Measurements from ENCODE around the gene IL17REL.

The IL17REL gene

DNA sequence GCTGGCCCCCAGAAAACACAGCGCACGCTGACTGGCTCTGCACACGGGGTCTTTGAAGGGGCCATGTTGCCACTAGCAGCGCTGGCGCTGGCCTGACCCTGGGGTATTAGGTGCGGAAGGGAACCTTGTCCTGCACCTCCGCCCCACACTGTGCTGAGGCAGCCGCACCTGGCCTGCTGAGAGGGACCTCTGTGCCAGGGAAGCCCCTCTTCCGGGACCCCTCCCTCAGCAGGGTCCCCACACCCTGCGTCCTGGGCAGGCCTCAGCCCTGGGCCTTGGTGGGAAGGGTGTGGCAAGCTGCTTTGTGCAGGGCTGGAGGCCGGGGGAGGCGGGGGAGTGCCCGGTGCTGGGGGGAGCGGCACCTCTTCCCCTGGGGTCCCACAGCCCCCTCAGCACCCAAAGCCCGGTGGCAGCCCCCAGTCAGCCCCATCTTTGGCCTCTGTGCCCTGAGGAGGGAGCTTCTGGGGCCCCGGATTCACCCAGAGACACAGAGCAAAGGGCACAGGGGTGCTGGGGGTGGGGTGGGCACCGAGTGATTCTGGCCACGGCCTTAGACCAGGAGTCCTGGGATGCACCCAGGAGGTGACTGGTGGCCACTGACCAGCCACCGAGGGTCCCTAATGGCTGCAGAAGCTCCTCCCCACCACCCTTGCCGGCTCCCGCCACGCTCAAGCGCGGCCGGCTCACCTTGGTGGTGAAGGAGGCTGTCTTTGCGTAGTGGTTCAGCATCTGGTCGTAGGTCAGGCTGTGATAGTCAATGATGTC is 34.1 kb upstream of the IL17REL start:
- Mint-ChIP-seq H3K4me1 (peaks cover 19% of the 10 kb centered on the region), H3K9me3 (peaks cover 27% of the 10 kb centered on the region), H3K27me3 (ENCODE audit: low read depth, poor library complexity) (peaks cover 25% of the 10 kb centered on the region), H3K27ac (no peak overlapping the region), H3K36me3 (ENCODE audit: low read depth) (peaks cover 9% of the 10 kb centered on the region), H3K4me3 (no peak overlapping the region)
- no peak for DNase-seq
- TF ChIP-seq, protein P1, sequence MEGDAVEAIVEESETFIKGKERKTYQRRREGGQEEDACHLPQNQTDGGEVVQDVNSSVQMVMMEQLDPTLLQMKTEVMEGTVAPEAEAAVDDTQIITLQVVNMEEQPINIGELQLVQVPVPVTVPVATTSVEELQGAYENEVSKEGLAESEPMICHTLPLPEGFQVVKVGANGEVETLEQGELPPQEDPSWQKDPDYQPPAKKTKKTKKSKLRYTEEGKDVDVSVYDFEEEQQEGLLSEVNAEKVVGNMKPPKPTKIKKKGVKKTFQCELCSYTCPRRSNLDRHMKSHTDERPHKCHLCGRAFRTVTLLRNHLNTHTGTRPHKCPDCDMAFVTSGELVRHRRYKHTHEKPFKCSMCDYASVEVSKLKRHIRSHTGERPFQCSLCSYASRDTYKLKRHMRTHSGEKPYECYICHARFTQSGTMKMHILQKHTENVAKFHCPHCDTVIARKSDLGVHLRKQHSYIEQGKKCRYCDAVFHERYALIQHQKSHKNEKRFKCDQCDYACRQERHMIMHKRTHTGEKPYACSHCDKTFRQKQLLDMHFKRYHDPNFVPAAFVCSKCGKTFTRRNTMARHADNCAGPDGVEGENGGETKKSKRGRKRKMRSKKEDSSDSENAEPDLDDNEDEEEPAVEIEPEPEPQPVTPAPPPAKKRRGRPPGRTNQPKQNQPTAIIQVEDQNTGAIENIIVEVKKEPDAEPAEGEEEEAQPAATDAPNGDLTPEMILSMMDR (IDR thresholded peaks at IDR 0.05): no peak

DNA sequence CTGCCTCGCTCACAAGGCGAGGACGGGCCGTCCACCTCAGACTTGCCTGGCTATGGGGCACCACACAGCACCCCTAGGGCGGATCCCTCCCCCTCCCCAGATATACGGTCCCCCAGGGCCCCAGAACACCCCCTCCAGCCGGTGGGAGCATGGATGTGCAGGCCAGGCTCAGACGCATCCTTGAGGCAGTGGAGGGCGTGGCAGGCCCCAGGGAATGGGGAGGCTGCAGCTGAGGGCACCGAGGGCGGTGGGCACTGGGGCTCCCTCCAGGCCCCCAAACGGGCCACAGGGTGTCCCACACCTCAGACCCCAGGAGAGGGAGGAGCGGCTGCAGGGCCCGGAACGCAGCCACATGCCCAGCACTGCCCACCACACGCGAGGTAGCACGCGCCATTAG is 33.5 kb upstream of the IL17REL start:
- no peak for DNase-seq
- Mint-ChIP-seq H3K4me1 (peaks cover 19% of the 10 kb centered on the region), H3K36me3 (ENCODE audit: low read depth) (peaks cover 9% of the 10 kb centered on the region), H3K4me3 (no peak overlapping the region), H3K9me3 (peaks cover 28% of the 10 kb centered on the region), H3K27me3 (ENCODE audit: low read depth, poor library complexity) (peaks cover 19% of the 10 kb centered on the region), H3K27ac (no peak overlapping the region)
- TF ChIP-seq, protein P1 (IDR thresholded peaks at IDR 0.05): no peak

DNA sequence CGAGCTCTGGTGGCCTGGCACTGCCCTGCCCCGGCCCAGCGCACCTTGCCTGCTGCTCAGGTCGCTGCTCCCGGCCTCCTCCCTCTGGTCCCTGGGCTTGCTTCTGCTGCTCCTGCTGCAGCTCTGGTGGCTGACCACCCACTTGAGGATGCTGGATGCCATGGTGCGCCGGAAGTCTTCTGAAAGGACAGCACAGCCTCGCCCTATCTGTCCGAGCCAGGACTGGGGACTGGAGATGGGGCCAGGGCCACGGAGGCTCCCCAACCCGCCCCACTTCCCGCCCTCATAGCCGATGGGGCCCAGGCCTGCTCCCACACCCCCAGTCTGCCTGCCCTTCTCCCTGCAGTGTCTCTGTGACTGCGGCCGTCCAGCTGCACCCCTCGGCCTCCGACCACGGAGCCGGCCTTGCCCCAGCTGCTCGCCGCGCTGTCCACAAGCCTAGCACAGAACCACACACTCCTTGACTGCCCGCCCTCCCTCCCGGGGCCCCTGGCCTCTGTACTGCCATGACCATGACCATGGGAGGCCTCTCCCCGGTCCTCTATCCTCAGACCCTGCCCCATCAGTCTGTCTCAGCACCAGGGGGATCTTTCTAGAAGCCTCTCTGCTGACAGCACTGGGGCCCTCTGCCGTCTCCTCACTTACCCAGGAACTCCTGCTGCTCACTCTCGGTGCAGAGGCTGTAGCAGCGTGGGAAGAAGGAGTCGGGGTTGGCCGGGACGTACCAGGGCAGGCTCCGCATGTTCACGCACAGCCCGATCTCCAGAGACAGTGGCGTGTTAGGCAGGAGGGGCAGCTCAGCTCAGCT is 32.9 kb upstream of the IL17REL start:
- peaks cover 30% of the 10 kb centered on the region for H3K9me3 Mint-ChIP-seq
- peaks cover 13% of the 10 kb centered on the region for H3K4me1 Mint-ChIP-seq
- TF ChIP-seq, protein P1 (IDR thresholded peaks at IDR 0.05): no peak
- H3K4me3 Mint-ChIP-seq: no peak overlapping the region
- no peak overlapping the region for H3K27ac Mint-ChIP-seq
- H3K36me3 Mint-ChIP-seq (ENCODE audit: low read depth): peaks cover 9% of the 10 kb centered on the region
- peaks cover 14% of the 10 kb centered on the region for H3K27me3 Mint-ChIP-seq (ENCODE audit: low read depth, poor library complexity)
- no peak for DNase-seq

DNA sequence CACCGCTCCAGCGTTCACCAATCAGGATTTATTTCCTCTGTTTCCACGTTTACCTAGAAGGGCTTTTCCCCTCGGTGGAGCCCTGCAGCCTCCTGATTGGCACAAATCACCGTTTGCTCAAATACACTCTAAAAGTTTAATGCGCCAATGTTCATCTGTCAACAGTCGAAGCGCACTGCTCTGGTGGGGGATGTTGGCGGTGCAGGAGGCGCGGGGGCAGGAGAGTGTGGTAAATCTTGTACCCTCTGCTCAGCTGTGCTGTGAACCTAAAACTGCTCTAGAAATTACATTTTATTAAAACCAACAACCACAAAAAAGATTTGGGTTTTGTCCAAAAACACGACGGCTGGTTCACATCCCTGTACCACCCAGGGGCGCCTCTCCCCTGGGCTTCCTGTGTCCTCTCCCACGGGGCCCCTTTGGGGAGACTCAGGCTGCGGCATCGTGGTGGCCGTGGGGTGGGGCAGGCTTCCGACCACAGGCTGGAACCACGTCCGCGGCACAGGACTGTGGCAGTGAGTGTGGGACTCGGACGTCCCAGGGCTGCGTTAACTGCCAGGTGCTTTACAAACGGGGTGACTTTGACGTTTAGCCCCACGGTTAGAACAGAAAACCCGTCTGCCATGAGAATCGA is 32.0 kb upstream of the IL17REL start:
- no peak overlapping the region for H3K27ac Mint-ChIP-seq
- H3K4me1 Mint-ChIP-seq: peaks cover 11% of the 10 kb centered on the region
- peaks cover 36% of the 10 kb centered on the region for H3K9me3 Mint-ChIP-seq
- TF ChIP-seq, protein P1 (IDR thresholded peaks at IDR 0.05): no peak
- DNase-seq: no peak
- H3K27me3 Mint-ChIP-seq (ENCODE audit: low read depth, poor library complexity): peaks cover 17% of the 10 kb centered on the region
- no peak overlapping the region for H3K4me3 Mint-ChIP-seq
- peaks cover 9% of the 10 kb centered on the region for H3K36me3 Mint-ChIP-seq (ENCODE audit: low read depth)

DNA sequence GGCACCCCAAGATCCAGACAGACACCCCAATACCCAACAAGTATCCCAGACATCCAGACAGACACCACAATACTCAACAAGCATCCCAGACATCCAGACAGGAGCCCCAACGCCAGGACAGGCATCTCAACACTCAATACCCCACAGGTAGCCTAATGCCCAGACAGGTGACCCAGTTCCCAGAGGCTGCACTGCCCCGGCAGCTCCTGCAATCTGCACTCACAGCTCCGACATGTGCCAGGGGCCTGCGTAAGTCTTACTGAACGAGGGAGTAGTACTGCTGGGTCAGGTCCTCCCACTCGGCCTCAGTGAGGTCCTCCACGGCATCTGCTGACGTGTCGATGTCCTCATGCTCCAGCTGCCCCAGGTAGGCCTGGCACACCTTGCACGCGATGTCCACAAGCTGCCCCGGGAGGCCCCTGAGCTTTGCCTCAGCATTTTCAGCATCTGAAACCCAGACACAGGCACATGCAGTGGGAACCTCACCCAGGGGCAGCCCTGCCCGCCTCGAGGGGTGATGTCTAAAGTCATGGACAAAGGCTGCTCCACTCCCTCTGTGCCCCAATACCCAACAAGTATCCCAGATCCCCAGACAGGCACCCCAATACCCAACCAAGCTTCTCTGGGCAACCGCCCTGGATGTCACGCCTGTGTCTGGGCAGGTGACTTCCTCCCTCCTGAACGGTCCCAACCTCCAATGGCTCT is 28.9 kb upstream of the IL17REL start:
- TF ChIP-seq, protein P1 (IDR thresholded peaks at IDR 0.05): no peak
- Mint-ChIP-seq H3K27ac (no peak overlapping the region), H3K36me3 (ENCODE audit: low read depth) (peaks cover 9% of the 10 kb centered on the region), H3K27me3 (ENCODE audit: low read depth, poor library complexity) (peaks cover 27% of the 10 kb centered on the region), H3K4me3 (no peak overlapping the region), H3K9me3 (peaks cover 57% of the 10 kb centered on the region), H3K4me1 (peaks cover 5% of the 10 kb centered on the region)
- no peak for DNase-seq
